ENCODE data around the gene FSIP1. TPM values are rescaled to one million over a fixed set of nuclear protein-coding genes. Genes with fewer than 3 reads are reported as not detected.

Gene FSIP1
- total RNA-seq, 1 experiment from 2014 or later: 0.87 TPM

- no peaks in the 10 kb centered on the region for H3K36me3 ChIP-seq
- DNase-seq: no peak
- H3K4me1 ChIP-seq: peaks cover 10% of the 10 kb centered on the region
- H3K9me3 ChIP-seq (replicated peaks): 0 out of 2 replicates have a peak, but pooled peaks cover 2% of the 10 kb centered on the region
- no peaks in the 10 kb centered on the region for H3K27me3 ChIP-seq
- no peak overlapping the region for H3K27ac ChIP-seq
- no peak overlapping the region for H3K4me3 ChIP-seq
Observed at GRCh38 chr15:39730552-39730951, 52.1 kb downstream of the FSIP1 start.

- no peak for DNase-seq
- H3K27ac ChIP-seq: no peak overlapping the region
Observed at GRCh38 chr15:39729500-39729899, 53.1 kb downstream of the FSIP1 start.

GRCh38 chr15:39728845-39729244, 53.8 kb downstream of the FSIP1 start:
- H3K27ac ChIP-seq: no peak overlapping the region
- no peak for DNase-seq
- peaks cover 21% of the 10 kb centered on the region for H3K4me1 ChIP-seq
- H3K4me3 ChIP-seq: no peak overlapping the region
- H3K27me3 ChIP-seq: no peaks in the 10 kb centered on the region
- no peaks in the 10 kb centered on the region for H3K36me3 ChIP-seq
- 0 out of 2 replicates have a peak, but pooled peaks cover 2% of the 10 kb centered on the region for H3K9me3 ChIP-seq (replicated peaks)

More at GRCh38 chr15:39729500-39729899, 53.1 kb downstream of the FSIP1 start:
- peaks cover 20% of the 10 kb centered on the region for H3K4me1 ChIP-seq
- H3K4me3 ChIP-seq: no peak overlapping the region
- no peaks in the 10 kb centered on the region for H3K27me3 ChIP-seq
- H3K36me3 ChIP-seq: no peaks in the 10 kb centered on the region
- H3K9me3 ChIP-seq (replicated peaks): 0 out of 2 replicates have a peak, but pooled peaks cover 2% of the 10 kb centered on the region

GRCh38 chr15:39721893-39722292, 60.7 kb downstream of the FSIP1 start:
- no peaks in the 10 kb centered on the region for H3K27me3 ChIP-seq
- H3K9me3 ChIP-seq (replicated peaks): no peaks in the 10 kb centered on the region
- no peak overlapping the region for H3K4me3 ChIP-seq
- H3K36me3 ChIP-seq: no peaks in the 10 kb centered on the region
- peak overlapping the region; percentile 78 for H3K27ac ChIP-seq
- DNase-seq: peak; percentile 78 to 87
- peaks cover 48% of the 10 kb centered on the region for H3K4me1 ChIP-seq

GRCh38 chr15:39720621-39721611, 61.7 kb downstream of the FSIP1 start:
- peak; percentile 25 to 62 for DNase-seq
- H3K27ac ChIP-seq: peak overlapping the region; percentile 78

GRCh38 chr15:39720081-39720480, 62.6 kb downstream of the FSIP1 start:
- Histone ChIP-seq H3K4me3 (no peak overlapping the region), H3K9me3 (replicated peaks) (no peaks in the 10 kb centered on the region), H3K4me1 (peaks cover 40% of the 10 kb centered on the region), H3K36me3 (no peaks in the 10 kb centered on the region), H3K27ac (peak overlapping the region; percentile 78; the same call in 1 of the 2 replicates), H3K27me3 (no peaks in the 10 kb centered on the region)
- DNase-seq: no peak

More at GRCh38 chr15:39720621-39721611, 61.7 kb downstream of the FSIP1 start:
- H3K4me3 ChIP-seq: peak overlapping the region; percentile 0; the same call in 1 of the 2 replicates
- no peaks in the 10 kb centered on the region for H3K27me3 ChIP-seq
- no peaks in the 10 kb centered on the region for H3K9me3 ChIP-seq (replicated peaks)
- H3K36me3 ChIP-seq: no peaks in the 10 kb centered on the region
- H3K4me1 ChIP-seq: peaks cover 44% of the 10 kb centered on the region

- peaks cover 33% of the 10 kb centered on the region for H3K4me1 ChIP-seq
- no peaks in the 10 kb centered on the region for H3K9me3 ChIP-seq (replicated peaks)
- no peak overlapping the region for H3K4me3 ChIP-seq
- H3K27ac ChIP-seq: no peak overlapping the region
- no peak for DNase-seq
- no peaks in the 10 kb centered on the region for H3K27me3 ChIP-seq
- H3K36me3 ChIP-seq: no peaks in the 10 kb centered on the region
Observed at GRCh38 chr15:39719109-39719508, 63.5 kb downstream of the FSIP1 start.

- peaks cover 30% of the 10 kb centered on the region for H3K4me1 ChIP-seq
- no peak for DNase-seq
- H3K4me3 ChIP-seq: no peak overlapping the region
- H3K27me3 ChIP-seq: no peaks in the 10 kb centered on the region
- H3K27ac ChIP-seq: no peak overlapping the region
- H3K36me3 ChIP-seq: no peaks in the 10 kb centered on the region
- no peaks in the 10 kb centered on the region for H3K9me3 ChIP-seq (replicated peaks)
Observed at GRCh38 chr15:39717134-39717533, 65.5 kb downstream of the FSIP1 start.

- peaks cover under 1% of the 10 kb centered on the region for H3K4me1 ChIP-seq
- DNase-seq: no peak
- H3K9me3 ChIP-seq (replicated peaks): no peaks in the 10 kb centered on the region
- no peak overlapping the region for H3K4me3 ChIP-seq
- H3K27me3 ChIP-seq: no peaks in the 10 kb centered on the region
- H3K27ac ChIP-seq: no peak overlapping the region
- no peaks in the 10 kb centered on the region for H3K36me3 ChIP-seq
Observed at GRCh38 chr15:39714251-39714650, 68.4 kb downstream of the FSIP1 start.

GRCh38 chr15:39713846-39714245, 68.8 kb downstream of the FSIP1 start:
- Histone ChIP-seq H3K27ac (no peak overlapping the region), H3K4me3 (no peak overlapping the region), H3K27me3 (no peaks in the 10 kb centered on the region), H3K4me1 (no peaks in the 10 kb centered on the region), H3K9me3 (replicated peaks) (no peaks in the 10 kb centered on the region), H3K36me3 (no peaks in the 10 kb centered on the region)
- no peak for DNase-seq

GRCh38 chr15:39710681-39711080, 72.0 kb downstream of the FSIP1 start:
- no peaks in the 10 kb centered on the region for H3K9me3 ChIP-seq (replicated peaks)
- H3K4me1 ChIP-seq: no peaks in the 10 kb centered on the region
- no peak for DNase-seq
- no peaks in the 10 kb centered on the region for H3K27me3 ChIP-seq
- H3K4me3 ChIP-seq: no peak overlapping the region
- H3K27ac ChIP-seq: no peak overlapping the region
- H3K36me3 ChIP-seq: no peaks in the 10 kb centered on the region

- Histone ChIP-seq H3K9me3 (replicated peaks) (no peaks in the 10 kb centered on the region), H3K27me3 (no peaks in the 10 kb centered on the region), H3K4me1 (no peaks in the 10 kb centered on the region; the same call in 1 of the 2 replicates), H3K4me3 (no peak overlapping the region), H3K36me3 (no peaks in the 10 kb centered on the region), H3K27ac (no peak overlapping the region)
- no peak for DNase-seq
Observed at GRCh38 chr15:39709941-39710340, 72.7 kb downstream of the FSIP1 start.

GRCh38 chr15:39706206-39706605, 76.4 kb downstream of the FSIP1 start:
- H3K27ac ChIP-seq: no peak overlapping the region
- no peaks in the 10 kb centered on the region for H3K9me3 ChIP-seq (replicated peaks)
- peaks cover 9% of the 10 kb centered on the region for H3K4me1 ChIP-seq
- no peak for DNase-seq
- H3K36me3 ChIP-seq: no peaks in the 10 kb centered on the region
- H3K4me3 ChIP-seq: no peak overlapping the region
- H3K27me3 ChIP-seq: no peaks in the 10 kb centered on the region

GRCh38 chr15:39704689-39705088, 78.0 kb downstream of the FSIP1 start:
- Histone ChIP-seq H3K4me3 (no peak overlapping the region), H3K27me3 (no peaks in the 10 kb centered on the region), H3K9me3 (replicated peaks) (no peaks in the 10 kb centered on the region), H3K27ac (no peak overlapping the region), H3K36me3 (no peaks in the 10 kb centered on the region), H3K4me1 (peaks cover 9% of the 10 kb centered on the region)
- DNase-seq: no peak

GRCh38 chr15:39704235-39704634, 78.4 kb downstream of the FSIP1 start:
- H3K4me1 ChIP-seq: peaks cover 9% of the 10 kb centered on the region
- no peak overlapping the region for H3K4me3 ChIP-seq
- H3K36me3 ChIP-seq: no peaks in the 10 kb centered on the region
- H3K9me3 ChIP-seq (replicated peaks): no peaks in the 10 kb centered on the region
- no peaks in the 10 kb centered on the region for H3K27me3 ChIP-seq
- peak in 1 of 2 experiments; percentile 24 for DNase-seq
- no peak overlapping the region for H3K27ac ChIP-seq
